H9 (cell line): ENCODE measurements around the gene TYMP. TPM values are rescaled to one million over a fixed set of nuclear protein-coding genes. Genes with fewer than 3 reads are reported as not detected.

ENCODE experiments used
- DNase-seq: peaks from one replicate; pipeline ENCODE4 v3.0.0-alpha.2; 2017
- H2AFZ ChIP-seq: one replicate; pipeline ENCODE4 v1.6.1; 2013; ENCODE audit warnings: mild to moderate bottlenecking, low read length, control low read depth, moderate library complexity
- H2AK5ac ChIP-seq: 2 replicates; pipeline ENCODE4 v1.6.1; 2013; ENCODE audit warnings: low read length, control low read depth, mixed read lengths; ENCODE audit not compliant: insufficient read length
- H2BK120ac ChIP-seq: one replicate; pipeline ENCODE4 v1.6.1; 2013; ENCODE audit warnings: low read depth, mild to moderate bottlenecking, low read length, control low read depth, inconsistent platforms; ENCODE audit not compliant: poor library complexity, severe bottlenecking
- H2BK12ac ChIP-seq: 2 replicates; pipeline ENCODE4 v1.6.1; 2013; ENCODE audit warnings: low read length, control low read depth, mixed read lengths, low read depth; ENCODE audit not compliant: insufficient read length
- H2BK15ac ChIP-seq: 2 replicates; pipeline ENCODE4 v1.6.1; 2013; ENCODE audit warnings: low read depth, low read length, control low read depth
- H2BK20ac ChIP-seq: one replicate; pipeline ENCODE4 v1.6.1; 2013; ENCODE audit warnings: low read depth, mild to moderate bottlenecking, low read length, control low read depth, inconsistent platforms; ENCODE audit not compliant: poor library complexity, severe bottlenecking
- H2BK5ac ChIP-seq: 2 replicates; pipeline ENCODE4 v1.6.1; 2013; ENCODE audit warnings: low read length, control low read depth, mixed read lengths; ENCODE audit not compliant: insufficient read length
- H3K14ac ChIP-seq: 2 replicates; pipeline ENCODE4 v1.6.1; 2013; ENCODE audit warnings: low read length, control low read depth; ENCODE audit not compliant: insufficient read depth
- H3K18ac ChIP-seq: 2 replicates; pipeline ENCODE4 v1.6.1; 2013; ENCODE audit warnings: low read depth, mild to moderate bottlenecking, mixed read lengths, low read length, control low read depth; ENCODE audit not compliant: insufficient read length
- H3K23ac ChIP-seq: 2 replicates; pipeline ENCODE4 v1.6.1; 2013; ENCODE audit warnings: low read length, control low read depth, mixed read lengths, low read depth; ENCODE audit not compliant: insufficient read length
- H3K23me2 ChIP-seq: 2 replicates; pipeline ENCODE4 v1.6.1; 2013; ENCODE audit warnings: low read depth, mild to moderate bottlenecking, mixed read lengths, low read length, control low read depth; ENCODE audit not compliant: insufficient read length, poor library complexity, severe bottlenecking
- H3K27ac ChIP-seq: 2 replicates; pipeline ENCODE4 v1.5.1; 2013; ENCODE audit warnings: low read length, control low read depth, mixed read lengths, low read depth; ENCODE audit not compliant: insufficient read length
- H3K27me3 ChIP-seq: 2 replicates; pipeline ENCODE4 v1.6.1; 2013; ENCODE audit warnings: low read length, control low read depth, inconsistent platforms; ENCODE audit not compliant: insufficient read depth
- H3K4ac ChIP-seq: 2 replicates; pipeline ENCODE4 v1.6.1; 2013; ENCODE audit warnings: low read depth, mild to moderate bottlenecking, control low read depth, inconsistent platforms, low read length, moderate library complexity
- H3K4me1 ChIP-seq: 2 replicates; pipeline ENCODE4 v1.6.1; 2013; ENCODE audit warnings: low read length, control low read depth, inconsistent platforms; ENCODE audit not compliant: insufficient read depth
- H3K4me2 ChIP-seq: 2 replicates; pipeline ENCODE4 v1.6.1; 2013; ENCODE audit warnings: low read length, control low read depth, mixed read lengths; ENCODE audit not compliant: insufficient read length, insufficient read depth
- H3K56ac ChIP-seq: 2 replicates; pipeline ENCODE4 v1.6.1; 2013; ENCODE audit warnings: low read depth, mild to moderate bottlenecking, mixed read lengths, low read length, control low read depth; ENCODE audit not compliant: insufficient read length
- H3K79me1 ChIP-seq: 2 replicates; pipeline ENCODE4 v1.6.1; 2013; ENCODE audit warnings: low read depth, mild to moderate bottlenecking, moderate library complexity, low read length, control low read depth, inconsistent platforms; ENCODE audit not compliant: insufficient read depth, poor library complexity, severe bottlenecking
- H3K79me2 ChIP-seq: 2 replicates; pipeline ENCODE4 v1.6.1; 2013; ENCODE audit warnings: low read length, control low read depth, inconsistent platforms; ENCODE audit not compliant: insufficient read depth
- H3K9ac ChIP-seq: 2 replicates; pipeline ENCODE4 v1.6.1; 2013; ENCODE audit warnings: low read length, control low read depth, mixed read lengths; ENCODE audit not compliant: insufficient read length; ENCODE audit errors: extremely low read depth
- H3K9me3 ChIP-seq: one replicate; pipeline ENCODE4 v1.6.1; 2013; ENCODE audit warnings: low read depth, low read length, inconsistent platforms; ENCODE audit not compliant: control insufficient read depth
- H3T11ph ChIP-seq: one replicate; pipeline ENCODE4 v1.6.1; 2013; ENCODE audit warnings: mild to moderate bottlenecking, low read length, control low read depth, inconsistent platforms
- H4K20me1 ChIP-seq: one replicate; pipeline ENCODE4 v1.6.1; 2013; ENCODE audit not compliant: control insufficient read depth, insufficient read length, insufficient read depth
- H4K5ac ChIP-seq: 2 replicates; pipeline ENCODE4 v1.6.1; 2013; ENCODE audit warnings: low read depth, mild to moderate bottlenecking, mixed read lengths, low read length, control low read depth; ENCODE audit not compliant: insufficient read length
- H4K8ac ChIP-seq: replicated peaks from 2 replicates; pipeline ENCODE4 v1.6.1; 2013; ENCODE audit warnings: low read length, control low read depth, mixed read lengths, low read depth; ENCODE audit not compliant: insufficient read length
- H4K91ac ChIP-seq: 2 replicates; pipeline ENCODE4 v1.6.1; 2013; ENCODE audit warnings: low read depth, mild to moderate bottlenecking, moderate library complexity, mixed read lengths, low read length, control low read depth; ENCODE audit not compliant: insufficient read length
- H3K27ac Mint-ChIP-seq, 3 experiments: 2 replicates in 2 of 3; 3 replicates in 1 of 3; pipeline ENCODE4 v1.8.0; 2020 to 2021; ENCODE audit warnings: mixed read lengths in 3 of 3, mild to moderate bottlenecking in 1 of 3, moderate library complexity in 1 of 3
- H3K27me3 Mint-ChIP-seq: 2 replicates; pipeline ENCODE4 v1.8.0; 2021; ENCODE audit warnings: low read depth, mild to moderate bottlenecking, moderate library complexity, mixed read lengths
- H3K36me3 Mint-ChIP-seq, 3 experiments: 2 replicates in 2 of 3; 3 replicates in 1 of 3; pipeline ENCODE4 v1.8.0; 2020 to 2021; ENCODE audit warnings: low read depth in 3 of 3, mixed read lengths in 3 of 3; ENCODE audit not compliant: insufficient read depth in 1 of 3
- H3K4me1 Mint-ChIP-seq, 2 experiments: 2 replicates each; pipeline ENCODE4 v1.8.0; 2020; ENCODE audit warnings: mixed read lengths in 2 of 2
- H3K4me3 Mint-ChIP-seq, 2 experiments: 2 replicates in 1 of 2; 3 replicates in 1 of 2; pipeline ENCODE4 v1.8.0; 2020 to 2021; ENCODE audit warnings: mild to moderate bottlenecking in 2 of 2, mixed read lengths in 2 of 2, moderate library complexity in 1 of 2
- H3K9me3 Mint-ChIP-seq, 2 experiments: 2 replicates in 1 of 2; 3 replicates in 1 of 2; pipeline ENCODE4 v1.8.0; 2020; ENCODE audit warnings: mild to moderate bottlenecking in 2 of 2, mixed read lengths in 2 of 2, moderate library complexity in 1 of 2
- WGBS: extraction: QIAGEN DNeasy Blood & Tissue Kit; methylation state at CpG from one replicate; pipeline ENCODE4 v1.1.7; 2013; ENCODE audit warnings: missing lambda C conversion rate, low lambda C conversion rate, mixed read lengths; ENCODE audit not compliant: insufficient read length; ENCODE audit errors: extremely low coverage; 5-methylcytosine and 5-hydroxymethylcytosine counted together
- total RNA-seq: library from RNA; stranded (reverse); gene quantifications from 2 replicates; pipeline ENCODE4 v1.2.1, GENCODE V29; 2021
- TF ChIP-seq, protein P1 (sequence below): fragments of 200-600 bp; sonication (generic); conservative IDR thresholded peaks from 3 replicates; pipeline ENCODE4 v1.8.0; 2021; ENCODE audit warnings: antibody characterized with exemption, mild to moderate bottlenecking

The TYMP gene
- total RNA-seq, 1 experiment from 2014 or later, result 1.0 TPM

DNA sequence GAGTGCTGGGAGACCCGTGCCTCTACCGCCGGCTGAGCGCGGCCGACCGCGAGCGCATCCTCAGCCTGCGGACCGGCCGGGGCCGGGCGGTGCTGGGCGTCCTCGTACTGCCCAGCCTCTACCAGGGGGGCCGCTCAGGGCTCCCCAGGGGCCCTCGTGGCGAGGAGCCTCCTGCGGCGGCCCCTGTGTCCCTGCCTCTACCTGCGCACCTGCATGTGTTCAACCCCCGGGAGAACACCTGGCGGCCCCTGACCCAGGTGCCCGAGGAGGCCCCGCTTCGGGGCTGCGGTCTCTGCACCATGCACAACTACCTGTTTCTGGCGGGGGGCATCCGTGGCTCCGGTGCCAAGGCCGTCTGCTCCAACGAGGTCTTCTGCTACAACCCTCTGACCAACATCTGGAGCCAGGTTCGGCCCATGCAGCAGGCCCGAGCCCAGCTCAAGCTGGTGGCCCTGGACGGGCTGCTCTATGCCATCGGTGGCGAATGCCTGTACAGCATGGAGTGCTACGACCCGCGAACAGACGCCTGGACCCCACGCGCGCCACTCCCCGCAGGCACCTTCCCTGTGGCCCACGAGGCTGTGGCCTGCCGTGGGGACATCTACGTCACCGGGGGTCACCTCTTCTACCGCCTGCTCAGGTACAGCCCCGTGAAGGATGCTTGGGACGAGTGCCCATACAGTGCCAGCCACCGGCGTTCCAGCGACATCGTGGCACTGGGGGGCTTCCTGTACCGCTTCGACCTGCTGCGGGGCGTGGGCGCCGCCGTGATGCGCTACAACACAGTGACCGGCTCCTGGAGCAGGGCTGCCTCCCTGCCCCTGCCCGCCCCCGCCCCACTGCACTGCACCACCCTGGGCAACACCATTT, 19.3 kb upstream of the TYMP start:
- no peaks in the 10 kb centered on the region for H3K79me2 ChIP-seq
- H3K18ac ChIP-seq, result no peak overlapping the region
- WGBS, result no CpG with 5 or more reads among the region's 68 CpGs
- H2AFZ ChIP-seq, result no peak overlapping the region
- H3K23ac ChIP-seq, result no peak overlapping the region
- H3K9me3 ChIP-seq, result no peaks in the 10 kb centered on the region
- H2BK120ac ChIP-seq, result no peak overlapping the region
- H3K27me3 Mint-ChIP-seq, result peaks cover 32% of the 10 kb centered on the region
- no peak overlapping the region for H4K91ac ChIP-seq
- no peak overlapping the region for H3K27ac ChIP-seq
- H3K4me2 ChIP-seq, result no peak overlapping the region
- H3K27me3 ChIP-seq, result no peaks in the 10 kb centered on the region; the same call in 1 of the 2 replicates
- no peak overlapping the region for H4K8ac ChIP-seq
- no peaks in the 10 kb centered on the region for H3K79me1 ChIP-seq
- H3T11ph ChIP-seq, result no peak overlapping the region
- H3K9me3 Mint-ChIP-seq, result no peaks in the 10 kb centered on the region
- no peak overlapping the region for H2BK15ac ChIP-seq
- peaks cover 0 to 3% of the 10 kb centered on the region in 2 experiments; a peak in 1 of 4 replicates for H3K4me1 Mint-ChIP-seq
- no peak overlapping the region for H2BK12ac ChIP-seq
- no peak overlapping the region for H3K4me3 Mint-ChIP-seq
- no peaks in the 10 kb centered on the region for H3K4me1 ChIP-seq
- no peaks in the 10 kb centered on the region for H4K20me1 ChIP-seq
- no peak overlapping the region for H3K14ac ChIP-seq
- H2BK20ac ChIP-seq, result no peak overlapping the region
- no peaks in the 10 kb centered on the region for H3K23me2 ChIP-seq
- H2BK5ac ChIP-seq, result no peak overlapping the region
- no peak overlapping the region for H3K9ac ChIP-seq
- H3K27ac Mint-ChIP-seq, result peak overlapping the region in 1 of 3 experiments; percentile 48; a peak in 1 of 7 replicates
- TF ChIP-seq, protein P1, sequence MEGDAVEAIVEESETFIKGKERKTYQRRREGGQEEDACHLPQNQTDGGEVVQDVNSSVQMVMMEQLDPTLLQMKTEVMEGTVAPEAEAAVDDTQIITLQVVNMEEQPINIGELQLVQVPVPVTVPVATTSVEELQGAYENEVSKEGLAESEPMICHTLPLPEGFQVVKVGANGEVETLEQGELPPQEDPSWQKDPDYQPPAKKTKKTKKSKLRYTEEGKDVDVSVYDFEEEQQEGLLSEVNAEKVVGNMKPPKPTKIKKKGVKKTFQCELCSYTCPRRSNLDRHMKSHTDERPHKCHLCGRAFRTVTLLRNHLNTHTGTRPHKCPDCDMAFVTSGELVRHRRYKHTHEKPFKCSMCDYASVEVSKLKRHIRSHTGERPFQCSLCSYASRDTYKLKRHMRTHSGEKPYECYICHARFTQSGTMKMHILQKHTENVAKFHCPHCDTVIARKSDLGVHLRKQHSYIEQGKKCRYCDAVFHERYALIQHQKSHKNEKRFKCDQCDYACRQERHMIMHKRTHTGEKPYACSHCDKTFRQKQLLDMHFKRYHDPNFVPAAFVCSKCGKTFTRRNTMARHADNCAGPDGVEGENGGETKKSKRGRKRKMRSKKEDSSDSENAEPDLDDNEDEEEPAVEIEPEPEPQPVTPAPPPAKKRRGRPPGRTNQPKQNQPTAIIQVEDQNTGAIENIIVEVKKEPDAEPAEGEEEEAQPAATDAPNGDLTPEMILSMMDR, result no peak
- H3K56ac ChIP-seq, result no peak overlapping the region
- no peak overlapping the region for H4K5ac ChIP-seq
- no peak overlapping the region for H3K4ac ChIP-seq
- no peaks in the 10 kb centered on the region for H3K36me3 Mint-ChIP-seq
- DNase-seq, result no peak
- no peak overlapping the region for H2AK5ac ChIP-seq
